ENCODE results near the gene PSORS1C2.

- TF ChIP-seq CTCF (conservative IDR thresholded peaks at IDR 0.05 in 1 of 2, IDR thresholded peaks at IDR 0.05 in 1 of 2; ENCODE audit: low read depth in 1 of 2, low read length in 2 of 2) (no peak), EZH2 (IDR thresholded peaks at IDR 0.05; ENCODE audit: low read length, missing control alignments) (no peak)
These were observed 20.3 kb upstream of the PSORS1C2 start for GRCh38 chr6:31158863-31159855.

All from fibroblast of lung (primary cell).